ENCODE results near the gene IMPDH2. TPM values are rescaled to one million over a fixed set of nuclear protein-coding genes. Genes with fewer than 3 reads are reported as not detected.

Gene IMPDH2
- total RNA-seq, 1 donor from 2014 or later = 100 TPM

GRCh38 chr3:49023775-49024174 is 5.4 kb downstream of the IMPDH2 start:
- peaks cover 14% of the 10 kb centered on the region for H3K9me3 Mint-ChIP-seq (ENCODE audit: unreplicated experiment)
- TF ChIP-seq, protein P1, sequence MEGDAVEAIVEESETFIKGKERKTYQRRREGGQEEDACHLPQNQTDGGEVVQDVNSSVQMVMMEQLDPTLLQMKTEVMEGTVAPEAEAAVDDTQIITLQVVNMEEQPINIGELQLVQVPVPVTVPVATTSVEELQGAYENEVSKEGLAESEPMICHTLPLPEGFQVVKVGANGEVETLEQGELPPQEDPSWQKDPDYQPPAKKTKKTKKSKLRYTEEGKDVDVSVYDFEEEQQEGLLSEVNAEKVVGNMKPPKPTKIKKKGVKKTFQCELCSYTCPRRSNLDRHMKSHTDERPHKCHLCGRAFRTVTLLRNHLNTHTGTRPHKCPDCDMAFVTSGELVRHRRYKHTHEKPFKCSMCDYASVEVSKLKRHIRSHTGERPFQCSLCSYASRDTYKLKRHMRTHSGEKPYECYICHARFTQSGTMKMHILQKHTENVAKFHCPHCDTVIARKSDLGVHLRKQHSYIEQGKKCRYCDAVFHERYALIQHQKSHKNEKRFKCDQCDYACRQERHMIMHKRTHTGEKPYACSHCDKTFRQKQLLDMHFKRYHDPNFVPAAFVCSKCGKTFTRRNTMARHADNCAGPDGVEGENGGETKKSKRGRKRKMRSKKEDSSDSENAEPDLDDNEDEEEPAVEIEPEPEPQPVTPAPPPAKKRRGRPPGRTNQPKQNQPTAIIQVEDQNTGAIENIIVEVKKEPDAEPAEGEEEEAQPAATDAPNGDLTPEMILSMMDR (IDR thresholded peaks at IDR 0.05; ENCODE audit: partially characterized antibody, unreplicated experiment) = no peak
- peak overlapping the region; percentile 30 for H3K4me3 Mint-ChIP-seq (ENCODE audit: unreplicated experiment)
- H3K27me3 Mint-ChIP-seq (ENCODE audit: unreplicated experiment) = peaks cover 14% of the 10 kb centered on the region
- no peak overlapping the region for H3K27ac Mint-ChIP-seq (ENCODE audit: unreplicated experiment)
- H3K4me1 Mint-ChIP-seq (ENCODE audit: low read depth, unreplicated experiment) = peaks cover 16% of the 10 kb centered on the region
- no peak for DNase-seq
- H3K36me3 Mint-ChIP-seq (ENCODE audit: unreplicated experiment) = no peaks in the 10 kb centered on the region

DNA sequence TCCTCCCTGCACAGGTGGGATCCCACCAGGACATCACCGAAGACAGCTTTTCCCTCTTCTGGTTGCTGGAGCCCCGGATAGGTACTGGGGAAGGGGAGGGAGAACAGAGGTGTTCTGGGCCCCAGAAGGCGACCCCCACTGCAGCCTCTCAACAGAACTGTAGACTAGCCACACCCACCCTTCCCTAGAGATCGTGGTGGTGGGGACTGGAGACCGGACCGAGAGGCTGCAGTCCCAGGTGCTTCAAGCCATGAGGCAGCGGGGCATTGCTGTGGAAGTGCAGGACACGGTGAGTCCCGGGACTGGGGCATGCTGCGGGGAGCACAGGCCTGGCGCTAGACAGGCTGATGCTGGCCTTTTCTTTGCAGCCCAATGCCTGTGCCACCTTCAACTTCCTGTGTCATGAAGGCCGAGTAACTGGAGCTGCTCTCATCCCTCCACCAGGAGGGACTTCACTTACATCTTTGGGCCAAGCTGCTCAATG is 6.5 kb downstream of the IMPDH2 start:
- peak overlapping the region; percentile 90 for H3K27ac Mint-ChIP-seq (ENCODE audit: unreplicated experiment)
- H3K4me3 Mint-ChIP-seq (ENCODE audit: unreplicated experiment) = peak overlapping the region; percentile 92
- TF ChIP-seq, protein P1 (IDR thresholded peaks at IDR 0.05; ENCODE audit: partially characterized antibody, unreplicated experiment) = no peak
- DNase-seq = no peak
- H3K9me3 Mint-ChIP-seq (ENCODE audit: unreplicated experiment) = peaks cover 15% of the 10 kb centered on the region
- H3K4me1 Mint-ChIP-seq (ENCODE audit: low read depth, unreplicated experiment) = peaks cover 11% of the 10 kb centered on the region
- H3K27me3 Mint-ChIP-seq (ENCODE audit: unreplicated experiment) = peaks cover 14% of the 10 kb centered on the region
- no peaks in the 10 kb centered on the region for H3K36me3 Mint-ChIP-seq (ENCODE audit: unreplicated experiment)

GRCh38 chr3:49021813-49022687 is 7.1 kb downstream of the IMPDH2 start, which contains the start of gene NDUFAF3:
NDUFAF3 (plus strand) TSS chr3:49022121; CDS start chr3:49022145, 24 bp downstream.
- H3K4me3 Mint-ChIP-seq (ENCODE audit: unreplicated experiment) = peak within 1 kb of the TSS; percentile 95
- peaks cover 13% of the 10 kb centered on the region for H3K27me3 Mint-ChIP-seq (ENCODE audit: unreplicated experiment)
- no peaks in the 10 kb centered on the region for H3K36me3 Mint-ChIP-seq (ENCODE audit: unreplicated experiment)
- TF ChIP-seq, protein P1 (IDR thresholded peaks at IDR 0.05; ENCODE audit: partially characterized antibody, unreplicated experiment) = peak; percentile 96
- peak within 1 kb of the TSS; percentile 90 for H3K27ac Mint-ChIP-seq (ENCODE audit: unreplicated experiment)
- peaks cover 11% of the 10 kb centered on the region for H3K4me1 Mint-ChIP-seq (ENCODE audit: low read depth, unreplicated experiment)
- peak; percentile 98 for DNase-seq
- peaks cover 15% of the 10 kb centered on the region for H3K9me3 Mint-ChIP-seq (ENCODE audit: unreplicated experiment)

GRCh38 chr3:49021213-49021812 is 7.9 kb downstream of the IMPDH2 start:
- Mint-ChIP-seq H3K4me1 (ENCODE audit: low read depth, unreplicated experiment) (peaks cover 11% of the 10 kb centered on the region), H3K27ac (ENCODE audit: unreplicated experiment) (peak overlapping the region; percentile 90), H3K27me3 (ENCODE audit: unreplicated experiment) (peaks cover 11% of the 10 kb centered on the region), H3K36me3 (ENCODE audit: unreplicated experiment) (no peaks in the 10 kb centered on the region), H3K9me3 (ENCODE audit: unreplicated experiment) (peaks cover 14% of the 10 kb centered on the region), H3K4me3 (ENCODE audit: unreplicated experiment) (peak overlapping the region; percentile 95)
- DNase-seq = peak; percentile 98
- TF ChIP-seq, protein P1 (IDR thresholded peaks at IDR 0.05; ENCODE audit: partially characterized antibody, unreplicated experiment) = no peak

Measured in glutamatergic neuron (in vitro differentiated cells).